Effector memory CD4-positive, alpha-beta T cell (primary cell): ENCODE data around the gene HOXC9.

Experiments
- DNase-seq, 3 donors: peaks; one replicate each; pipeline ENCODE4 v3.0.0-alpha.2; 2020
- H3K27ac ChIP-seq: 2 replicates; pipeline ENCODE4 v1.7.0; 2013; ENCODE audit warnings: mild to moderate bottlenecking, low read length, moderate library complexity; ENCODE audit not compliant: insufficient read depth, poor library complexity, severe bottlenecking
- H3K27me3 ChIP-seq: replicated peaks from 2 replicates; pipeline ENCODE4 v1.7.0; 2013; ENCODE audit warnings: mild to moderate bottlenecking, low read length; ENCODE audit not compliant: insufficient read depth, control insufficient read depth, poor library complexity, severe bottlenecking
- H3K36me3 ChIP-seq: 2 replicates; pipeline ENCODE4 v1.7.0; 2013; ENCODE audit warnings: mild to moderate bottlenecking, low read length, moderate library complexity; ENCODE audit not compliant: control insufficient read depth, insufficient read depth
- H3K4me1 ChIP-seq: 2 replicates; pipeline ENCODE4 v1.7.0; 2013; ENCODE audit warnings: low read length, mild to moderate bottlenecking; ENCODE audit not compliant: control insufficient read depth, insufficient read depth, poor library complexity, severe bottlenecking
- H3K4me3 ChIP-seq: 2 replicates; pipeline ENCODE4 v1.7.0; 2013; ENCODE audit warnings: low read length, low read depth, mild to moderate bottlenecking; ENCODE audit not compliant: insufficient read depth, poor library complexity, severe bottlenecking
- H3K9me3 ChIP-seq: 2 replicates; pipeline ENCODE4 v1.7.0; 2013; ENCODE audit warnings: mild to moderate bottlenecking, low read length, moderate library complexity; ENCODE audit not compliant: control insufficient read depth

Gene HOXC9

DNA sequence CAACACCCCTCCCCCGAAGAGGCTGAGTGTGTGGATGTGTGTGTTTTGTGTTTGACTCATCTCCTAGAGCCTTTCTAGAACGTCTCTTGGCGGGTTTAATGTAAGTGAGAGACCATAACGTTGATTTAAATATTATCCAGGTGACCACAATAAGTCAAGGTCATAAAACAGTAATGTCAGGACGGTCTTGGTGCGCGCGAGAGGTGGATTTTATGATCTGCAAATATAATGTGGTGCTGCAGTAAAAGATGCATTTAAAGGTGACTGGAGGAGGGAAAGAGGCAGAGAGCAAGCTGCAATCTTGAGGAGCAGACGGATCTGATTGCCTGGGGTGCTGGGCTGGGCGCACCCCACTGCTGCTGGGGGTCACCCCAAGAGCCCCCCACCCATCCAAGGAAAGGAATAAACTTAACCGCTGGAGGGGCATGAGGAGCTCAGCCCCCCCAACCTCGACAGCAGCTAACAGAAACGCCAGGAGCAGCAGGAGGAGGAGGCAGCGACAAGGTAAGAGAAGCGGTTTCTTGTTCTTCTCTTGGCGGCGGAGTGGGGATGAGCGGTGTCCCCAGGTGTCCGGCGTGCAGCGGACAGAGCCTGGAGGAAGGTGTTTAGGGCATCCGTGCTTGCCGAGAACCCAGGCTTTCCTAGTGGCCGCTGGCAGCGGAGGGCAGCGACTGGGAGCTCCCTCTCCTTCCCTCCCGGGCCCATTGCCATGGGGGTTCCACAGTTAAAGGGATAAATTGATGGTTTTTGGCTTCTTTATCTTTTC lies 9.5 kb upstream of the HOXC9 start:
- no peaks in the 10 kb centered on the region for H3K36me3 ChIP-seq
- no peak overlapping the region for H3K4me3 ChIP-seq
- peaks cover 32% of the 10 kb centered on the region for H3K4me1 ChIP-seq
- peaks cover 96% of the 10 kb centered on the region for H3K27me3 ChIP-seq
- no peak for DNase-seq
- no peaks in the 10 kb centered on the region for H3K9me3 ChIP-seq
- H3K27ac ChIP-seq: no peak overlapping the region

DNA sequence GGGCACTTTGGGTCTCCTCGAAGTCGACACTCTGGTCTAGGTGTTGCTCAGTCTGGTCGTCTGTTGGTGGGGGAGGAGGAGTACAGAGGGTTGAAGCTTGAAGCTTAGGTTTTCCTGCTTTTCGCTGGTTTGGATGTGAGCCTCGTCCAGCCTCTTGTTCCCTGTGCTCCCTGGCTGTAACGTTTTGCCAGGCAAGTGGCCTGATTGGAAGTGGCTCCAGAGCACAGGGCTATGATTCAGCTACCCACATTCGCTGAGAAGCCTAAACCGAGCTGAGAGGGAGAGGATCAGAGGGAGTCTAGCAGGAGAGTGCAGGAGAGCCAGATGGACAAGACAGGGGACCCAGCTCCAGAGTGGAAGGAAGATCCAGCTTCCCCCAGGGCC lies 8.9 kb upstream of the HOXC9 start:
- Histone ChIP-seq H3K36me3 (no peaks in the 10 kb centered on the region), H3K9me3 (no peaks in the 10 kb centered on the region), H3K27me3 (peaks cover 96% of the 10 kb centered on the region), H3K4me1 (peaks cover 31% of the 10 kb centered on the region), H3K27ac (no peak overlapping the region), H3K4me3 (no peak overlapping the region)
- no peak for DNase-seq

- Histone ChIP-seq H3K4me3 (no peak overlapping the region), H3K9me3 (no peaks in the 10 kb centered on the region), H3K27me3 (peaks cover 96% of the 10 kb centered on the region), H3K4me1 (peaks cover 37% of the 10 kb centered on the region), H3K27ac (no peak overlapping the region), H3K36me3 (no peaks in the 10 kb centered on the region)
- DNase-seq: no peak
Measured at GRCh38 chr12:53992377-53992889, 7.5 kb upstream of the HOXC9 start.

GRCh38 chr12:53993162-53994008 lies 6.6 kb upstream of the HOXC9 start:
- peaks cover 96% of the 10 kb centered on the region for H3K27me3 ChIP-seq
- H3K27ac ChIP-seq: no peak overlapping the region
- H3K36me3 ChIP-seq: no peaks in the 10 kb centered on the region
- no peak for DNase-seq
- H3K4me1 ChIP-seq: peaks cover 39% of the 10 kb centered on the region
- H3K9me3 ChIP-seq: no peaks in the 10 kb centered on the region
- no peak overlapping the region for H3K4me3 ChIP-seq

DNA sequence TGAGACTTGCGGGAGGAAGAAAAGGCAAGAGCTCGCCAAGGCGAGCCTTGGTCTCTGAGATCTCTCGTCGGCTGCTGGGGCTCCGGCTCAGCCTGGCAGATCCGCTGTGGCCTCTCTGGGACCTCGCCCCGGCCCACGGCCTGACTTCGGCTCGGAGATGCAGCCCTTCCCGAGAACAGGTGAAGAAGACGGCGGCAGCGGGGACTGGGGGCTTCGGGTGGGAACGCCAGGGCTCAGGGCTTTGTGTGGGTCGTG lies 6.0 kb upstream of the HOXC9 start:
- Histone ChIP-seq H3K9me3 (no peaks in the 10 kb centered on the region), H3K4me3 (no peak overlapping the region), H3K27me3 (peaks cover 96% of the 10 kb centered on the region), H3K27ac (no peak overlapping the region), H3K36me3 (no peaks in the 10 kb centered on the region), H3K4me1 (peaks cover 38% of the 10 kb centered on the region)
- DNase-seq: no peak

GRCh38 chr12:53994264-53995001 lies 5.5 kb upstream of the HOXC9 start:
- H3K4me1 ChIP-seq: peaks cover 33% of the 10 kb centered on the region
- H3K27ac ChIP-seq: no peak overlapping the region
- H3K36me3 ChIP-seq: no peaks in the 10 kb centered on the region
- DNase-seq: no peak
- no peaks in the 10 kb centered on the region for H3K9me3 ChIP-seq
- H3K27me3 ChIP-seq: peaks cover 95% of the 10 kb centered on the region
- peak overlapping the region; percentile 65 for H3K4me3 ChIP-seq

GRCh38 chr12:53995002-53995377 lies 5.0 kb upstream of the HOXC9 start:
- H3K27me3 ChIP-seq: peaks cover 98% of the 10 kb centered on the region
- no peak overlapping the region for H3K27ac ChIP-seq
- H3K4me1 ChIP-seq: peaks cover 36% of the 10 kb centered on the region
- H3K4me3 ChIP-seq: peak overlapping the region; percentile 65
- no peak for DNase-seq
- H3K36me3 ChIP-seq: no peaks in the 10 kb centered on the region
- H3K9me3 ChIP-seq: no peaks in the 10 kb centered on the region

DNA sequence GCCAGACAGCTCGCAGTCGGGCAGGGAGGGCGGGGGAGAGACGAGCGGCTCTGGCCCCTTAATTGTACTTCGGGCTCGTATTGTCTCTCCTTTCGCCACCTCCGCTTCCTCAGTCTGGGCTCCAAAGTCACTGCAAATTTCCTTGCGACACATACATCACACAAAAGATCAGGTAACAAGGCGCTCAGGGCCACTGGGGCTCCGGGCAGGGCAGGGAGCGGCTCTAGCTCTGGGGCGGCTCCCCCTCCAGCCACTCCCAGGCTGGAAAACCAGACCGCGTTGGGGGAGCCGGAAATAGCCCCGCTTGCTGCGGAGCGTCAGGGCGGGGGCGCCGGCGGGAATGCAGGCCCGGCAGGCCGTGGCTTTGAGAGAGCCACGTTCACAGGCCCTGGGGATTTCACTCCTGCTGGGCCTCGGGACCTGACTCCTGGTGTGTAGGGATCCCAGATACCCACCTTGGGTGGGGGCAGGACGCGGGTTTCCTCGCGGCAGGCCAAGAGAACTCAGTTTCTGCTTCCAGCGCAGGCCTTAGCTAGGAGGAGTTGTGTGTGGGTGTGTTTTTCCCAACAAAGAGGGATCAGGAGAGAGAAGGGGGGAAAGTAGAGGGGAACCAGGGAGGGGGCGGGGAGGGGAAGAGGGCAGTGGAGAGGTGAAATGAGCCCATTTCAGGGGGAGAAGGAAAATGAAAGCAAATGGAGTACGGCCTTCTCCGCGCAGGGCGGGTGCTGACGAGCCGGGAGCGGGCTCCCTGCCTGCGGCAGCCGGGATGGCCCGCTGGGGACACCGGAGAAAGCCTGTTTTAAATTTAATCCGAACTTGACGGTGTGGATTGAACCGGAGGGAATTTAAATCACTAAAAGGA lies 4.4 kb upstream of the HOXC9 start:
- H3K4me3 ChIP-seq: peak overlapping the region; percentile 65
- no peaks in the 10 kb centered on the region for H3K9me3 ChIP-seq
- H3K27ac ChIP-seq: no peak overlapping the region
- H3K36me3 ChIP-seq: no peaks in the 10 kb centered on the region
- H3K4me1 ChIP-seq: peaks cover 42% of the 10 kb centered on the region
- H3K27me3 ChIP-seq: peaks cover 98% of the 10 kb centered on the region
- no peak for DNase-seq
